Breast epithelium (tissue), 4 donors: ENCODE results near the gene ATP6V0B. TPM values are rescaled to one million over a fixed set of nuclear protein-coding genes. Genes with fewer than 3 reads are reported as not detected.
A peak's percentile ranks its signal among the peaks of the same experiment; 100 is the strongest.

ENCODE experiments used
- DNase-seq, 2 donors: peaks; one replicate each; pipeline ENCODE4 v3.0.0-alpha.2; 2019; ENCODE audit warnings: low spot score in 2 of 2
- H3K27ac ChIP-seq, 2 donors: fragments of 200-600 bp; sonication (generic) in 1 of 2; one replicate each; pipeline ENCODE4 v1.5.1; 2016 to 2019; ENCODE audit warnings: mild to moderate bottlenecking in 1 of 2
- H3K27me3 ChIP-seq, 2 donors: fragments of 200-600 bp; sonication (generic) in 1 of 2; one replicate each; pipeline versions ENCODE4 v1.5.1 to v1.6.0; 2017 to 2019; ENCODE audit warnings: control low read depth in 1 of 2, mild to moderate bottlenecking in 1 of 2
- H3K36me3 ChIP-seq: fragments of 200-600 bp; one replicate; pipeline ENCODE4 v1.5.1; 2019
- H3K4me1 ChIP-seq, 2 donors: fragments of 200-600 bp; sonication (generic); one replicate each; pipeline ENCODE4 v1.5.1; 2016 to 2019; ENCODE audit warnings: control low read depth in 1 of 2
- H3K4me3 ChIP-seq, 3 donors: fragments of 200-600 bp; sonication (generic); 1 replicate in 2 of 3; 2 replicates in 1 of 3; pipeline ENCODE4 v1.5.1; 2016 to 2019; ENCODE audit warnings: mild to moderate bottlenecking in 3 of 3, moderate library complexity in 2 of 3
- H3K9me3 ChIP-seq, 2 donors: fragments of 200-600 bp; sonication (generic) in 1 of 2; one replicate each; pipeline ENCODE4 v1.5.1; 2016 to 2019; ENCODE audit warnings: control low read depth in 1 of 2
- CTCF ChIP-seq, 3 donors: fragments of 450-650 bp; IDR thresholded peaks; one replicate each; pipeline ENCODE4 v1.5.1; 2016 to 2017; ENCODE audit warnings: antibody characterized with exemption in 3 of 3, mild to moderate bottlenecking in 3 of 3, moderate library complexity in 3 of 3
- POLR2A ChIP-seq: fragments of 450-650 bp; IDR thresholded peaks from one replicate; pipeline ENCODE4 v1.6.1; 2016; ENCODE audit warnings: antibody characterized with exemption, mild to moderate bottlenecking, moderate library complexity
- POLR2AphosphoS5 ChIP-seq, 3 donors: sonication (generic); formaldehyde crosslinking; IDR thresholded peaks; one replicate each; pipeline ENCODE4 v1.6.1; 2017; ENCODE audit warnings: antibody characterized with exemption in 3 of 3
- intact Hi-C: fragments of 100-400 bp; cut with DNase I; formaldehyde crosslinking; loops from one replicate; pipeline ENCODE4 v1.15.1; 2023; ENCODE audit warnings: low total_unique reads
- total RNA-seq, 3 donors: library from RNA; depleted of rRNA; stranded (reverse); fragments of >200 nt; gene quantifications; one replicate each; pipeline ENCODE4 v1.1.0, GENCODE V29; 2016

Gene ATP6V0B
- total RNA-seq, 3 donors from 2014 or later = 131 to 156 (median 155) TPM

DNA sequence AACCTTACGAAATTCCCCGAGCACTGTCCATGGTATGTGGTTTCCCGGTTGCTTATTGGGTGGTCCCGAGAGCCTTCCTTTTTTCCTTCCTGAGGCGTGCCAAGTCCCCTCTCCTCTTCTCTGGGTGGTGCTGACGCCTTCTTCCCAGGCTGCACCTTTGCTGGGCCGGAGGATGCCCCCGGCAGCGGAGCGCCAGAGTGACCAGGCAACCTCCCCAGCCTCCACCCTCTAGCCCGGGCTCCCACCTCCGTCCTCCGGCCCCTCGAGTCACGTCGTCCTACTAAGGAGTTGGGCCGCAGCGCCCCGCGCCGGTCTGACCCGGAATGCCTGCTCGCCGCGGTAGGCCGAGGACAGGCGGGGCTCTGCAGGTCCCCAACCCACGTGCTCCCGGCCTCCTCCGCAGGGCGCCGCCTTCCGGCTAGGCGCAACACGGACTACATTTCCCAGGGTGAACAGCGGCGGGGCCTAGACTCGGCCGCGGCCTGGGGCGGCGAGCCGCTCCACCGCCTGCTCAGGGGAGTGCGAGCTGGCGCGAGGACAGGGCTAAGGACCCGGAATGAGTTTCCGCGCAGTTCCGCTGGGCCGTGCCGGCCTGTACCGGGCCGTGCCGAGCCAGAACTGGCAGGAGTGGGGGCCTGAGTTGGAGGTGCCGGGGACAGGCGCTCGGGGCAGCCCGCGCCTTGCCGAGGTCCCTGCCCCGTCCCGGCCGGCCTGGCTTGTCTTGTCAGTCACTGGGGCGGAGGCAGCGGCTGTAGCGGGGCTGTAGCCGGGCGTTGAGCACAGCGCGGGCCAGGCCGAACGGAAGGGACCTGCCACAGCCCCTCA is 28.3 kb upstream of the ATP6V0B start, which contains the start of gene IPO13:
TSS of gene IPO13 (plus strand) at position 715 of the 825 bp plus-strand sequence. CDS start 651 bp downstream, outside the sequence.
- Histone ChIP-seq H3K27ac (peak within 1 kb of the TSS; percentile 98 to 99), H3K27me3 (no peaks in the 10 kb centered on the region), H3K9me3 (no peaks in the 10 kb centered on the region), H3K36me3 (no peaks in the 10 kb centered on the region), H3K4me3 (peak within 1 kb of the TSS; percentile 61 to 95 (median 83)), H3K4me1 (peaks cover 12% of the 10 kb centered on the region in 2 donors)
- TF ChIP-seq POLR2A = no peak
- TF ChIP-seq CTCF (IDR thresholded peaks at IDR 0.05) = peak; percentile 72 to 75 (median 72)
- TF ChIP-seq POLR2AphosphoS5 (IDR thresholded peaks at IDR 0.05) = peak; percentile 84 to 90 (median 89)
- intact Hi-C loops = no loop called here
- peak; percentile 91 to 93 for DNase-seq

DNA sequence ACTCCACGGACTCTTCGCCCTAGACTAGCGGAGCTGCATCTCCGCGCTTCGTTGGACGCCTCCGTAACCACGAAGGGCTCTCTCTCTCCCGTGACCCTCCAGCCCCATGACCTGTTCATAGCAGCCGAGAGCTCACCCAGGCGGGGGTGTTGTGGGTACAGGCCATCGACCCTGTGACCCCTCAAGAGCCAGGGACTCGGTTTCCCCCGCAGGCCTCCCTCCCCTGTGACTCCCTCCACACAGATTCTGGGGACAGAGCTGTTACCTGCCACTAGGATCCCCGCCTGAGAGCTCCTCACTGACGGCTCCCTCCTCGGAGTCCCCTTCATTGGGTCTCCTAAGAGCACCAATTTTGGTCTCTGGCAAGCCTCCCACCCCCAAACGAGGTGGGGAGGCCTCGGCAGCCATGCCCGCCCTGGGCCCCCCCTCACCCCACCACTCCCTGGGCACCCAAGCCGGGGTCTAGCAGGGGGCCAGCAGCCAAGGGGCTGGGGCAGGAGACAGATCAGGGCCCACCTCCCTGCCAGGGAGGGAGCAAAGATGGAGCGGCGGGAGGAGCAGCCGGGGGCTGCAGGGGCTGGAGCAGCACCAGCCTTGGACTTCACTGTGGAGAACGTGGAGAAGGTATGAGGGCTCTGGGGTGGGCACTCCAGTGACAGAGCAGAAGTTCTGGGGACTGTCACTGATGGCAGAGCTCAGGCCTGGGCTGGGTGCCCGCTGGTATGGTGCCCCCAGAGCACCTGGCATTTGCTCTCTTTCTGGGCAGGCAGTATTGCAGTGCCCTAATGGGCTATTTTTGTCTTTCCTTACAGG is 27.5 kb upstream of the ATP6V0B start:
- H3K9me3 ChIP-seq = no peaks in the 10 kb centered on the region
- peaks cover 12% of the 10 kb centered on the region in 2 donors for H3K4me1 ChIP-seq
- H3K36me3 ChIP-seq = no peaks in the 10 kb centered on the region
- peak overlapping the region; percentile 61 to 95 (median 83) for H3K4me3 ChIP-seq
- H3K27ac ChIP-seq = peak overlapping the region; percentile 98 to 99
- no peak for TF ChIP-seq POLR2AphosphoS5 (IDR thresholded peaks at IDR 0.05)
- TF ChIP-seq POLR2A = no peak
- TF ChIP-seq CTCF (IDR thresholded peaks at IDR 0.05) = no peak
- DNase-seq = no peak
- intact Hi-C loops = no loop called here
- H3K27me3 ChIP-seq = no peaks in the 10 kb centered on the region

- Histone ChIP-seq H3K9me3 (no peaks in the 10 kb centered on the region), H3K4me1 (peaks cover 12% of the 10 kb centered on the region in 2 donors), H3K27ac (no peak overlapping the region), H3K36me3 (no peaks in the 10 kb centered on the region), H3K27me3 (no peaks in the 10 kb centered on the region), H3K4me3 (peak overlapping the region; percentile 61 to 95 (median 83))
- intact Hi-C loops = no loop called here
- no peak for DNase-seq
- no peak for TF ChIP-seq CTCF (IDR thresholded peaks at IDR 0.05)
- TF ChIP-seq POLR2A = no peak
- TF ChIP-seq POLR2AphosphoS5 (IDR thresholded peaks at IDR 0.05) = no peak
Observed at GRCh38 chr1:43947874-43948437, 26.8 kb upstream of the ATP6V0B start.

DNA sequence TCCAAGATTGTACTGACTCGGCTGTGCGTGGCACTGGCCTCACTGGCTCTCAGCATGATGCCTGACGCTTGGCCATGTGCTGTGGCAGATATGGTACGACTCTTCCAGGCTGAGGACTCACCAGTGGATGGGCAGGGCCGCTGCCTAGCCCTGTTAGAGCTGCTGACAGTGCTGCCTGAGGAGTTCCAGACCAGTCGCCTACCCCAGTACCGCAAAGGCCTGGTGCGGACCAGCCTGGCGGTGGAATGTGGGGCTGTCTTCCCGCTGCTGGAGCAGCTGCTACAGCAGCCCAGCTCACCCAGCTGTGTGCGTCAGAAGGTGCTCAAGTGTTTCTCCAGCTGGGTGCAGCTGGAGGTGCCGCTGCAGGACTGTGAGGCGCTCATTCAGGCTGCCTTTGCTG is 25.1 kb upstream of the ATP6V0B start:
- peaks cover 12% of the 10 kb centered on the region in 2 donors for H3K4me1 ChIP-seq
- no peaks in the 10 kb centered on the region for H3K27me3 ChIP-seq
- no peaks in the 10 kb centered on the region for H3K36me3 ChIP-seq
- no peak for DNase-seq
- no peak for TF ChIP-seq POLR2A
- no peak for TF ChIP-seq POLR2AphosphoS5 (IDR thresholded peaks at IDR 0.05)
- TF ChIP-seq CTCF (IDR thresholded peaks at IDR 0.05) = no peak
- no peak overlapping the region for H3K4me3 ChIP-seq
- H3K27ac ChIP-seq = no peak overlapping the region
- no peaks in the 10 kb centered on the region for H3K9me3 ChIP-seq
- intact Hi-C loops = loop anchor here (10.0 kb wide), 1 partner anchor 1105 kb away; the partner anchor contains the start of gene ZNF691
